HG02840 (cell line): ENCODE data around the gene ADAMTS17.
"Not testable (repeated sequence)": the region's sequence is repeated elsewhere in the genome, so short reads cannot be mapped to it uniquely, and the experiment has no call there.

ENCODE experiments used
- ATAC-seq: cut with Tn5 transposase; IDR thresholded peaks from one replicate; pipeline ENCODE4 v1.9.1; 2021; ENCODE audit warnings: mild to moderate bottlenecking, moderate library complexity, moderate number of reproducible peaks; ENCODE audit not compliant: unreplicated experiment, low FRiP score

The ADAMTS17 gene

GRCh38 chr15:99930696-99931095, 411.1 kb downstream of the ADAMTS17 start:
- no peak for ATAC-seq

GRCh38 chr15:99929266-99929665, 412.5 kb downstream of the ADAMTS17 start:
- ATAC-seq: no peak

DNA sequence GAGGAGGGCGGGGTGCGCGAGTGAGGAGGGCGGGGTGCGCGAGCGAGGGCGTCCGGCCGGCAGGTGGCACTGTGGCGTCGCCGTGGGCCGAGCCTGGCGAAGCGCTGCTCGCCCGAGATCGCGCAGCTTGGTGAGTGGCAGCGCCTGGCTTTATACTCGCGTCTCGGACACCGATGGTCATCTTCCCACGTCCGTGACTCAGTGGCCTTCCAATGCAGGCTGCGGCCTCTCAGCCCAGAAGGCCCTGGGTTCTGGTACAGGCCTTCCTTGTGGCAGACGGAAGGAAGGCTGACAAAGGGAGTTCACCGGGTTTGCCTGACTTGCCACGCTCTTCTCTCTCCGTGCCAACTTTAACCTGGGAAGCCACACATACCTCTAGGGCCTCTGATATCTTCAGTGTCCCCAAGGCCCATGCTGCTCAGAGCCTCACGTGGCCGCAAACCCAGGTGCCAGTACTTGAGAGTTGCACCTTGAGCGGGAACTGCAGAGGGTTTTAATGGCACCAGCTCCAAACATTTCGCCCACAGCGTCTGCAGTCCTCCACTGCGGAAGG, 413.3 kb downstream of the ADAMTS17 start:
- ATAC-seq: peak; percentile 82

GRCh38 chr15:99926532-99926931, 415.2 kb downstream of the ADAMTS17 start:
- not testable (repeated sequence) for ATAC-seq

GRCh38 chr15:99925661-99926461, 415.9 kb downstream of the ADAMTS17 start:
- ATAC-seq: no peak

DNA sequence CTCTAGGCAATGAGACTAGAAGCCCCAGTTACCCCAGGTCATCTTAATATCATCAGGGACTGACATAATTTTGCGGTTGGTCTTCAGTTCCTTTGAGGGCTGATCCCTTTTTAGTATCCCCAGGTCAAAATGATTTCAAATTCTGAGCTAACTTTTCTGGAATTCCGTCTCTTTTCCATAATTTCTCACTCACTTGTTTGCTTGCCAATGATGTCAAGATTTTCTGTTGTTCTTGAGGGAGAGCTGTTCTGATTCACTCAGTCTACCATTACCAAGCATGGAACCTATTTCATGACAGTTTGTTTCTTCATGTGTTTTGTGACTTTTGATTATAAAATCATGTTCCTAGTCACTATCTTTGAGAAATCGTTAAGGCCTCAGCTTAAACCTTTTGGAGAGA, 418.1 kb downstream of the ADAMTS17 start:
- ATAC-seq: no peak
